Choroid plexus epithelial cell (primary cell): ENCODE results near the gene TAF4B.
"Not testable (repeated sequence)": the region's sequence is repeated elsewhere in the genome, so short reads cannot be mapped to it uniquely, and the experiment has no call there.

ENCODE experiments used
- DNase-seq: peaks from one replicate; pipeline ENCODE4 v3.0.0-alpha.2; 2010; ENCODE audit warnings: low read depth
- H3K4me3 ChIP-seq: 2 replicates; pipeline ENCODE4 v1.5.1; 2011; ENCODE audit warnings: low read depth, mild to moderate bottlenecking, control low read depth, low read length, moderate library complexity
- CTCF ChIP-seq: conservative IDR thresholded peaks from 2 replicates; pipeline ENCODE4 v1.5.1; 2011; ENCODE audit warnings: low read depth, mild to moderate bottlenecking, control low read depth, inconsistent platforms, low read length, moderate library complexity

Gene TAF4B

DNA sequence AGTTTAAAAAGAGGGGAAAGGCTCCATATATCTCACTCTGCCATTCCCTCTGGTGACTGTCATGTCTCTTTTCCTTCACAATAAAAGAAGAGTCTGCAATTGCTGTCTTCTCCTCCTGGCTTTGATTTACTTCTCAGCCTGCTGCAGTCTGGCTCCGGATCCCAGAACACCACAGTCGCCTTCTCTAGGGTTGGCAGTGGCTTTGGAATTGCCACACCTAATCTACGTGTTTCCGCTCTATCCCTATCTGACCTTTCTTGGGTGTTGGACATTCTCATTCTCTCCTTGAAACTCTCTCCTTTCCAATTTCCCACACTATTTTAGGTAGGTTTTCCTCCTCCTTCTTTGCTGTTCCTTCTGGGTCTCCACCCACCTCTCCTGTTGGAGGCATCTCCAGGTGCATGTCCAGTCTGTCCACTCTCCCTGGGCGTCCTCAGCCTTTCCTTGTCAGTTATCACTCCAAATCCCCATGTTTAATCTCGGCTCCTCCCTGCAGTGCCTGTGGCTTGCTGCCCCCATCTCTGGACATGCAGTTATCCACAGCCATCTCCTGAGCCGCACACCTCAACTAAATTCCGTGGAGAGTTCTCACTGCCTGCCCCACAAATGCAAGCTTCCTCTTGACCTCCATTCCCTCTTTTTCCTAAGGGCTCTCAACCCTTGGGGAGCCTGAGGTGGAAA, 209.3 kb downstream of the TAF4B start:
- DNase-seq = no peak
- H3K4me3 ChIP-seq = no peak overlapping the region
- no peak for TF ChIP-seq CTCF

DNA sequence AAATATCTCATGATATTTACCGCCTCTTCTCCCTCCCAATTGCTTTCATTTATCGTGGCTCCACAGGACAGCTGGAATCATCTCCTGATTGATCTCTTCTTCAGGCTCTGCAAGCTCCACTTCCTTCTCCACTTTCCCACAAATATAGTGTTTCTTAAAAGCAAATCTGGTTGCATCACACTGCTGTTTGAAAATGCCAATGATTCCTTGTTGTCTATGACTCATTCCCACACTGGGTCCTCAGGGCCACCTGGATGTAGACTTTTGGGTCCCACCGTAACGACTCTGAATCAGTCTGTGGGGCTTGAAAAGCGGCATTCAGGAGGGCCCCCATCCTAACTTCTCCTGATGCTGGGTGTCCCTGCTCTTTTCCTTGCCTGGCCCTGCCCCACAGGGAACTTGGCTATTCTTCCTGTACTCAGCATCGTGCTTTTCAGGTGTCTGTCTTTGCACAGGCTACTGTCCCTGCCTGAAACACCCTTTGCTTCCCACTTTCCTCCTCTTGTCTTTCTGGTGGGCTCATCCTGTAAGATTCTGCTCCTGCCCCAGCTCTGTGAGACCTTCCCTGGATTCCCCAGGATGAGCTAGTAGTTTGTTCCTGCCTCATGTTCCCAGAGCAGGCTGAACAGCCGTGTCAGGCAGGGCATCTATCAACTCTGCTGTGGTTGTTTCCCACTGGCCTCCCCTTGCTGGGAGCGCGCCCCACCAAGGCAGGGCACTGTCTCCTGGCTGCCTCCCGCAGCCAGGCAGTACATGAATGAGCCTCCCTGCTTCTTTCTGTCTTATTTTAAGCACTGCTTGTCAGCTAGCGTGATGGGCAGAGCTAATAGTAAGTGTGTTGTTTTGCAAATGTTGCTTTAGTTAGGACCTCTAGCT, 210.2 kb downstream of the TAF4B start:
- DNase-seq = peak; percentile 93

DNA sequence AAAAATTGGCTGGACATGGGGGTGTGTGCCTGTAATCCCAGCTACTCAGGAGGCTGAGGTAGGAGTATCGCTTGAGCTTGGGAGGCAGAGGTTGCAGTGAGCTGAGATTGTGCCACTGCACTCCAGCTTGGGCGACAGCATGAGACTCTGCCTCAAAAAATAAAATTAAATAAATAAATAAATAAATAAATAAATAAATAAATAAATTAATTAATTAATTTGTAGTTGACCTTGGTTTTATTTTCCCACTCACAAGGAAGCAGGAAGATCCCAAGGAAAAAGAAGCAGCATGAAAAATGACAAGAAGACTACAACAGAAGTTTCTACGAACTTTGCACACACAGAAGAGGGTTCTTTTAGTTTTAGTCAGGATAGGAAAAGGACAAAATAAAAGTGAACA, 211.4 kb downstream of the TAF4B start:
- H3K4me3 ChIP-seq, DNase-seq: not testable (repeated sequence)

More for the DNA sequence above, 210.2 kb downstream of the TAF4B start:
- no peak for TF ChIP-seq CTCF
- no peak overlapping the region for H3K4me3 ChIP-seq

DNA sequence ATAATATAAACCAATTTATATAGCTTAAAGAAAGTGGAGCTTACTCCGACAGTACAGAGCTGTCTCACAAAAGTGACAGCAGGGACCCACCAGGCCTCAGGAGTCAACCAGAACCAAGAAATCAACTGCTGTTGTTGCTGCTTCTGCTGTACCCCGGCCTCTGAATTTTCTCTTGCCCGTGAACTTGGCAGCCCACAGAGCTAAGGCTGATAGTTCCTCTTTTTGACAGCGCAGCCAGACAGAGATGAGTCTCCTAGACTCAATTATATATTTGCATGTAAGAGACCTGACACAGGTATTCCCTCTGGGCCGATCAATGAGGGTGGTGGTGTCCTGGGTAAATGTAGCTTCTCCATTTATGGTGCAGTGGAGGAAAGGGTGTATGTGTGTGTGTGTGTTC, 212.7 kb downstream of the TAF4B start:
- no peak for TF ChIP-seq CTCF
- DNase-seq = no peak
- H3K4me3 ChIP-seq = no peak overlapping the region

- DNase-seq = no peak
- no peak overlapping the region for H3K4me3 ChIP-seq
- TF ChIP-seq CTCF = no peak
These were observed 213.3 kb downstream of the TAF4B start for GRCh38 chr18:26439537-26439936.

- no peak for TF ChIP-seq CTCF
- no peak for DNase-seq
- no peak overlapping the region for H3K4me3 ChIP-seq
These were observed 214.4 kb downstream of the TAF4B start for GRCh38 chr18:26440644-26441043.
